Stomach (tissue), 9 donors: Measurements from ENCODE around the gene HDLBP. TPM values are rescaled to one million over a fixed set of nuclear protein-coding genes. Genes with fewer than 3 reads are reported as not detected.
A peak's percentile ranks its signal among the peaks of the same experiment; 100 is the strongest.
"Not testable (repeated sequence)": the region's sequence is repeated elsewhere in the genome, so short reads cannot be mapped to it uniquely, and the experiment has no call there.

Experiments
- DNase-seq, 2 donors: peaks; one replicate each; pipeline versions ENCODE4 v3.0.0 to v3.0.0-alpha.2; 2013 to 2019
- H3K27ac ChIP-seq, 5 donors: fragments of 200-600 bp in 4 of 5; sonication (generic) in 4 of 5; one replicate each; pipeline ENCODE4 v1.5.1; 2013 to 2019; ENCODE audit warnings: mild to moderate bottlenecking in 1 of 5, moderate library complexity in 1 of 5
- H3K27me3 ChIP-seq, 3 donors: fragments of 200-600 bp; sonication (generic); one replicate each; pipeline ENCODE4 v1.5.1; 2017 to 2019; ENCODE audit warnings: mixed run types in 1 of 3
- H3K36me3 ChIP-seq, 4 donors: fragments of 200-600 bp; sonication (generic); 1 replicate in 3 of 4; 2 replicates in 1 of 4; pipeline ENCODE4 v1.5.1; 2016 to 2019
- H3K4me1 ChIP-seq, 4 donors: fragments of 200-600 bp; sonication (generic); one replicate each; pipeline ENCODE4 v1.5.1; 2016 to 2019
- H3K4me3 ChIP-seq, 4 donors: fragments of 200-600 bp; sonication (generic) in 3 of 4; one replicate each; pipeline ENCODE4 v1.5.1; 2016 to 2019; ENCODE audit warnings: mild to moderate bottlenecking in 1 of 4
- H3K9me3 ChIP-seq, 4 donors: fragments of 200-600 bp; sonication (generic); one replicate each; pipeline ENCODE4 v1.5.1; 2016 to 2019
- EP300 ChIP-seq: sonication (generic); formaldehyde crosslinking; IDR thresholded peaks from one replicate; pipeline ENCODE4 v1.6.1; 2017; ENCODE audit warnings: antibody characterized with exemption
- POLR2A ChIP-seq, 4 donors: fragments of 450-650 bp; IDR thresholded peaks; one replicate each; pipeline ENCODE4 v1.6.1; 2016; ENCODE audit warnings: antibody characterized with exemption in 4 of 4, control low read depth in 2 of 4, mild to moderate bottlenecking in 1 of 4, moderate library complexity in 1 of 4
- POLR2AphosphoS5 ChIP-seq, 3 donors: sonication (generic); formaldehyde crosslinking; IDR thresholded peaks; one replicate each; pipeline ENCODE4 v1.6.1; 2016; ENCODE audit warnings: antibody characterized with exemption in 3 of 3
- WGBS, 5 donors: extraction: QIAGEN DNeasy Blood & Tissue Kit in 3 of 5; methylation state at CpG; one replicate each; pipeline versions ENCODE4 v1.1.5 to v1.1.7; 2013 to 2018; 5-methylcytosine and 5-hydroxymethylcytosine counted together
- intact Hi-C: fragments of 100-400 bp; cut with DNase I; formaldehyde crosslinking; loops from one replicate; pipeline ENCODE4 v1.15.1; 2023; ENCODE audit warnings: low total_unique reads
- polyA plus RNA-seq, 3 donors: library from polyadenylated mRNA; stranded (reverse); fragments of 200-250 nt; gene quantifications; one replicate each; pipeline ENCODE4 v1.2.3, GENCODE V29; 2013
- total RNA-seq, 5 donors: library from RNA; depleted of rRNA; stranded (reverse); fragments of >200 nt; gene quantifications; one replicate each; pipeline versions ENCODE4 v1.1.0 to v1.2.3, GENCODE V29; 2014 to 2016
- TF ChIP-seq, protein P1 (sequence below), 7 experiments: fragments of 450-650 bp in 4 of 7; fragments of 200-600 bp in 3 of 7; sonication (generic) in 3 of 7; IDR thresholded peaks; one replicate each; pipeline ENCODE4 v1.5.1; 2016 to 2019; ENCODE audit warnings: antibody characterized with exemption in 7 of 7, control low read depth in 2 of 7, mild to moderate bottlenecking in 1 of 7
- donor health status: healthy with polysubstance abuse.
- donor health status: Bipolar disorder and iron deficiency.
- donor health status: healthy.

Gene HDLBP
- total and polyA plus RNA-seq, 8 donors = 171 to 752 (median 397) TPM

DNA sequence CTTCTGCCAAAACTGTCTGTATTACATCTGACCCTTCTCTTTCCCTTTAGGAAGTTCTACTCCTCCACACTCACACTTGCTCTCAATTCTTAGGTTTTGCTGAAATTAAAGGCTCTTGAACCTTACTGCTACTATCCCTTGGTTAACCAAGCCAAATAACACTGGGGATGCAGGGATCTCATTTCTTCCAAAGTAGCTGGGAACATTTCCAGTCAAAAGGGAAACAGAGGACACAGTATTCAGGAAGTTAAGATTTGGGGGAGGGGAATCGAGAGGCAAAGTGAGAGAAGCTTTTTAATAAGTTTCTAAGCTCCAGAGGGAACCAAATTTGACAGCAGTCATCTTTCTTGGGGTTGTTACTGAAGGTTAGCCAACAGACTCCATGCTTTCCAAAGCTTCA is 6.4 kb upstream of the HDLBP start:
- WGBS, 5 donors = 36 to 50% (median 45%) methylated on average over 1 of the region's 1 CpG
- intact Hi-C loops = no loop called here
- no peak for DNase-seq
- no peak for TF ChIP-seq POLR2A (IDR thresholded peaks at IDR 0.05)
- TF ChIP-seq, protein P1, sequence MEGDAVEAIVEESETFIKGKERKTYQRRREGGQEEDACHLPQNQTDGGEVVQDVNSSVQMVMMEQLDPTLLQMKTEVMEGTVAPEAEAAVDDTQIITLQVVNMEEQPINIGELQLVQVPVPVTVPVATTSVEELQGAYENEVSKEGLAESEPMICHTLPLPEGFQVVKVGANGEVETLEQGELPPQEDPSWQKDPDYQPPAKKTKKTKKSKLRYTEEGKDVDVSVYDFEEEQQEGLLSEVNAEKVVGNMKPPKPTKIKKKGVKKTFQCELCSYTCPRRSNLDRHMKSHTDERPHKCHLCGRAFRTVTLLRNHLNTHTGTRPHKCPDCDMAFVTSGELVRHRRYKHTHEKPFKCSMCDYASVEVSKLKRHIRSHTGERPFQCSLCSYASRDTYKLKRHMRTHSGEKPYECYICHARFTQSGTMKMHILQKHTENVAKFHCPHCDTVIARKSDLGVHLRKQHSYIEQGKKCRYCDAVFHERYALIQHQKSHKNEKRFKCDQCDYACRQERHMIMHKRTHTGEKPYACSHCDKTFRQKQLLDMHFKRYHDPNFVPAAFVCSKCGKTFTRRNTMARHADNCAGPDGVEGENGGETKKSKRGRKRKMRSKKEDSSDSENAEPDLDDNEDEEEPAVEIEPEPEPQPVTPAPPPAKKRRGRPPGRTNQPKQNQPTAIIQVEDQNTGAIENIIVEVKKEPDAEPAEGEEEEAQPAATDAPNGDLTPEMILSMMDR (IDR thresholded peaks at IDR 0.05) = no peak
- TF ChIP-seq EP300 = no peak
- TF ChIP-seq POLR2AphosphoS5 (IDR thresholded peaks at IDR 0.05) = no peak
- H3K4me1 ChIP-seq = peaks cover 54 to 93% (median 72%) of the 10 kb centered on the region in 4 donors
- no peak overlapping the region for H3K4me3 ChIP-seq
- H3K27ac ChIP-seq = peak overlapping the region in 1 of 5 donors; percentile 10
- H3K9me3 ChIP-seq = no peaks in the 10 kb centered on the region
- no peaks in the 10 kb centered on the region for H3K27me3 ChIP-seq
- peaks cover 3 to 24% (median 21%) of the 10 kb centered on the region in 4 donors for H3K36me3 ChIP-seq

DNA sequence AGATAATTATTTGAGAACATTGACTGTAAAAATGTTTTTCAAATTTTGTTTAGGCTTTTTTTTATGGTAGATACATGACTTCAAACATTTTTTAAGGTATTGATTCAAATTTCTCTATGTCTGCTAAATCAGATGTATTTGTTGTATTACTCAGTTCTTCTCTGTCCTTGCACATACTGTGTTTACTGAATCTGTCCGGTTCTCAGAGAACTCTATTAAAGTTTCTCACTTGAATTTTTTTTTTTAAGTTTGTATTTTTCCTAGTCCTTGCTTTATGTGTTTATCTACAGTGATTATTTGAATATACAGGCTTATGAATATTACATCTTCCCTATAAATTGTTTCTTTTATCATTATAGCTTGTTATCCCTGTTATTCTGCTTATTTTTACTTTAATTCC is 5.6 kb upstream of the HDLBP start:
- no peaks in the 10 kb centered on the region for H3K27me3 ChIP-seq
- intact Hi-C loops = no loop called here
- H3K36me3 ChIP-seq = peaks cover 0 to 15% (median 13%) of the 10 kb centered on the region in 4 donors
- DNase-seq = no peak
- H3K4me1 ChIP-seq = peaks cover 57 to 94% (median 75%) of the 10 kb centered on the region in 4 donors
- peak overlapping the region in 2 of 5 donors; percentile 10 to 14 for H3K27ac ChIP-seq
- no peak overlapping the region for H3K4me3 ChIP-seq
- WGBS, 5 donors = 12 to 36% (median 27%) methylated on average over 1 of the region's 1 CpG
- H3K9me3 ChIP-seq = no peaks in the 10 kb centered on the region
- TF ChIP-seq POLR2A (IDR thresholded peaks at IDR 0.05) = no peak
- TF ChIP-seq EP300 = no peak
- TF ChIP-seq, protein P1 (IDR thresholded peaks at IDR 0.05) = no peak
- no peak for TF ChIP-seq POLR2AphosphoS5 (IDR thresholded peaks at IDR 0.05)

GRCh38 chr2:241320394-241320793 is 4.9 kb upstream of the HDLBP start:
- Histone ChIP-seq H3K27ac (peak overlapping the region in 1 of 5 donors; percentile 14), H3K4me1 (peaks cover 57 to 90% (median 73%) of the 10 kb centered on the region in 4 donors), H3K4me3 (no peak overlapping the region), H3K36me3 (peaks cover 0 to 11% (median 10%) of the 10 kb centered on the region in 4 donors), H3K27me3 (no peaks in the 10 kb centered on the region), H3K9me3 (no peaks in the 10 kb centered on the region)
- WGBS, 5 donors = 88 to 91% (median 89%) methylated on average over 8 of the region's 8 CpGs
- no peak for DNase-seq
- no peak for TF ChIP-seq POLR2A (IDR thresholded peaks at IDR 0.05)
- TF ChIP-seq EP300 = no peak
- no peak for TF ChIP-seq POLR2AphosphoS5 (IDR thresholded peaks at IDR 0.05)
- TF ChIP-seq, protein P1 (IDR thresholded peaks at IDR 0.05) = no peak
- intact Hi-C loops = no loop called here

DNA sequence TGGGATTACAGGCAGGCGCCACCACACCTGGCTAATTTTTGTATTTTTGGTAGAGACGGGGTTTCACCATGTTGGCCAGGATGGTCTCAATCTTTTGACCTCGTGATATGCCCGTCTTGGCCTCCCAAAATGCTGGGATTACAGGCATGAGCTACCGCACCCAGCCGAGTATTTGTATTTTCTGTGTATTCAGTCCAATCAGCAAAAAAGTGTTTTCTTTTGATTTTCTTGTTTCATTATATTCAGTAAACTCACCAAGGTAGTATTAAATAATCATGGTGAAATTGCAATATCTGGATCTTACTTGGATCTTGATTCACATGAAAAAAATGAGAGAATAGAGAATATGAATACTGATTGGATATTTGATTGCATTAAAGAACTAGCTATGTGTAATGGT is 3.4 kb upstream of the HDLBP start:
- Histone ChIP-seq H3K4me1 (peaks cover 62 to 82% (median 73%) of the 10 kb centered on the region in 4 donors), H3K4me3 (peak overlapping the region in 1 of 4 donors; percentile 87), H3K27ac (peak overlapping the region in 1 of 5 donors; percentile 99)
- WGBS, 5 donors = 63 to 77% (median 72%) methylated on average over 6 of the region's 6 CpGs
- intact Hi-C loops, DNase-seq, H3K36me3 ChIP-seq, H3K27me3 ChIP-seq, H3K9me3 ChIP-seq: not testable (repeated sequence)

- Histone ChIP-seq H3K27me3 (no peaks in the 10 kb centered on the region), H3K27ac (peak overlapping the region in 4 of 5 donors; percentile 98 to 100 (median 98)), H3K4me3 (peak overlapping the region; percentile 79 to 88 (median 87)), H3K9me3 (no peaks in the 10 kb centered on the region), H3K36me3 (no peaks in the 10 kb centered on the region), H3K4me1 (peaks cover 73 to 82% (median 77%) of the 10 kb centered on the region in 4 donors)
- 35 to 48% (median 41%) methylated on average over 4 of the region's 4 CpGs for WGBS, 5 donors
- TF ChIP-seq EP300 = no peak
- TF ChIP-seq POLR2AphosphoS5 (IDR thresholded peaks at IDR 0.05) = no peak
- no peak for TF ChIP-seq POLR2A (IDR thresholded peaks at IDR 0.05)
- TF ChIP-seq, protein P1 (IDR thresholded peaks at IDR 0.05) = no peak
- intact Hi-C loops = no loop called here
- DNase-seq = no peak
Measured at GRCh38 chr2:241317391-241317790, 1.9 kb upstream of the HDLBP start.
